HG03095 (cell line): ENCODE data around the gene TBC1D9B.
"Not testable (repeated sequence)": the region's sequence is repeated elsewhere in the genome, so short reads cannot be mapped to it uniquely, and the experiment has no call there.

ENCODE experiments used
- ATAC-seq: cut with Tn5 transposase; IDR thresholded peaks from one replicate; pipeline ENCODE4 v1.9.1; 2021; ENCODE audit warnings: moderate library complexity; ENCODE audit not compliant: unreplicated experiment

Gene TBC1D9B

GRCh38 chr5:179840321-179840720 is 67.4 kb downstream of the TBC1D9B start:
- no peak for ATAC-seq

- ATAC-seq, result no peak
These were observed 68.1 kb downstream of the TBC1D9B start for GRCh38 chr5:179839328-179840256.

DNA sequence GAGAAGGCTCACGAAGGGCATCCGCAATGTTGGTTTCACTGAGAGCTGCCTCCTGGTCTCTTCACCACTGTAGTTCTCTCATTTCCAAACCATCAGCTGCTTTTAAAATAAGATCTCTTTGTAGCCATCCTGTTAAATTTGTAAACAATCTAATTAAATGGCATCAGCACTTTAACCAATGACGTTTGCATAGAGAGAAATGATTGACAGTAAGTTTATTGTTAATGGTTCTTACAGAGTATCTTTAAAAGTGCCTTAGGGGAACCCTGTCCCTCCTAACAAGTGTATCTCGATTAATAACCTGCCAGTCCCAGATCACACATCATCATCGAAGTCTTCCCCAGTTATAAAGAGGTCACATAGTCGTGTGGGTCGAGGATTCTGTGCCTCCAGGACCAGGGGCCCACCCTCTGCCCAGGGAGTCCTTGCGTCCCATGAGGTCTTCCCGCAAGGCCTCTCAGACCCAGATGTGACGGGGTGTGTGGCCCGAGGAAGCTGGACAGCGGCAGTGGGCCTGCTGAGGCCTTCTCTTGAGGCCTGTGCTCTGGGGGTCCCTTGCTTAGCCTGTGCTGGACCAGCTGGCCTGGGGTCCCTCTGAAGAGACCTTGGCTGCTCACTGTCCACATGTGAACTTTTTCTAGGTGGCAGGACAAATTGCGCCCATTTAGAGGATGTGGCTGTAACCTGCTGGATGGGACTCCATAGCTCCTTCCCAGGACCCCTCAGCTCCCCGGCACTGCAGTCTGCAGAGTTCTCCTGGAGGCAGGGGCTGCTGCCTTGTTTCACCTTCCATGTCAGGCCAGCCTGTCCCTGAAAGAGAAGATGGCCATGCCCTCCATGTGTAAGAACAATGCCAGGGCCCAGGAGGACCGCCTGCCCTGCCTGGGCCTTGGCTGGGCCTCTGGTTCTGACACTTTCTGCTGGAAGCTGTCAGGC is 70.4 kb downstream of the TBC1D9B start:
- ATAC-seq, result no peak

- peak; percentile 47 for ATAC-seq
These were observed 71.3 kb downstream of the TBC1D9B start for GRCh38 chr5:179836225-179837019.

DNA sequence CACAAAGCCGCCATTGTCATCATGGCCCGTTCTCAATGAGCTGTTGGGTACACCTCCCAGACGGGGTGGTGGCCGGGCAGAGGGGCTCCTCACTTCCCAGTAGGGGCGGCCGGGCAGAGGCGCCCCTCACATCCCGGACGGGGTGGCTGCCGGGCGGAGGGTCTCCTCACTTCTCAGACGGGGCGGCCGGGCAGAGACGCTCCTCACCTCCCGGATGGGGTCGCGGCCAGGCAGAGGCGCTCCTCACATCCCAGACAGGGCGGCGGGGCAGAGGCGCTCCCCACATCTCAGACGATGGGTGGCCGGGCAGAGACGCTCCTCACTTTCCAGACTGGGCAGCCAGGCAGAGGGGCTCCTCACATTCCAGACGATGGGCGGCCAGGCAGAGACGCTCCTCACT is 72.8 kb downstream of the TBC1D9B start:
- not testable (repeated sequence) for ATAC-seq

- ATAC-seq, result no peak
These were observed 73.6 kb downstream of the TBC1D9B start for GRCh38 chr5:179834120-179834519.

DNA sequence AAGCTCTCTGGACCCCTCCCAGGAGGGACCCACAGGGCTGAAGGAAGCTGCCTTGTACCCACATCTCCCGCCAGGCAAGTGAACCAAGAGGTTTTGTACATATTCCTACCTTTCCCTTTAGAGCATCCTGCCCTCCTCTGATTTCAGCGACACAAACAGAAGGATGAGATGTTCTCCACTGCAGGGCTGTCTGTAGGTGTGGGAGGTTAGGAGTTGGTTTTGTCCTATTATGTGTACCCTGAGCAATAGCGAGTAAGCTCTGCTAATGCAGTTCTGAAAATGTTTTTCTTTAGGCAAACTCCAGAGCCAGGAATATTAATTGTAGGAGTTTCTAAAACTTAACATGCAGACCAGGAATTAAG is 74.0 kb downstream of the TBC1D9B start:
- ATAC-seq, result no peak

DNA sequence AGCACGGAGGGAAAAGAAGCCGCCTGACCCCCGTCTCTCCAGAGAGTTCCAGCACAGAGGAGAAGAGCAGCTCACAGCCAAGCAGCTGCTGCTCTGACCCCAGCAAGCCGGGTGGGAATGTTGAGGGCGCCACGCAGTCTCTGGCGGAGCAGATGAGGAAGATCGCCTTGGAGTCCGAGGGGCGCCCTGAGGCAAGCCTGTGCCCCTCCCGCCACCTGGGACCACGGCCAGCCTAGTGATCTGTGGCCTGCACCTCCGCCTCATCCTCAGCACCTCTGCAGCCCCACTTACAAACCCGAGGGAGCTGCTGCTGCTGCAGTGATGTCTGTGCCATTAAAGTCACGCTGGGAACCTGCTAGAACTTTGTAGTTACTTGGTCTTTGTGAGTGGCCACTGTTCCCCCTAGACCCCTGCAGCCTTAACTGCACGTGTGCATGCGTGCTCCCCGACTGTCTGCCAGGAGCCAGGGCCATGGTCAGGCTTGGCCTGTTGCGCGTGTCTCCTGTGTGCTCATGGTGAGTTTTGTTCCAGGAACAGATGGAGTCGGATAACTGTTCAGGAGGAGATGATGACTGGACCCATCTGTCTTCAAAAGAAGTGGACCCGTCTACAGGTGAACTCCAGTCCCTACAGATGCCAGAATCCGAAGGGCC is 74.5 kb downstream of the TBC1D9B start:
- no peak for ATAC-seq

GRCh38 chr5:179832039-179832745 is 75.5 kb downstream of the TBC1D9B start:
- no peak for ATAC-seq

DNA sequence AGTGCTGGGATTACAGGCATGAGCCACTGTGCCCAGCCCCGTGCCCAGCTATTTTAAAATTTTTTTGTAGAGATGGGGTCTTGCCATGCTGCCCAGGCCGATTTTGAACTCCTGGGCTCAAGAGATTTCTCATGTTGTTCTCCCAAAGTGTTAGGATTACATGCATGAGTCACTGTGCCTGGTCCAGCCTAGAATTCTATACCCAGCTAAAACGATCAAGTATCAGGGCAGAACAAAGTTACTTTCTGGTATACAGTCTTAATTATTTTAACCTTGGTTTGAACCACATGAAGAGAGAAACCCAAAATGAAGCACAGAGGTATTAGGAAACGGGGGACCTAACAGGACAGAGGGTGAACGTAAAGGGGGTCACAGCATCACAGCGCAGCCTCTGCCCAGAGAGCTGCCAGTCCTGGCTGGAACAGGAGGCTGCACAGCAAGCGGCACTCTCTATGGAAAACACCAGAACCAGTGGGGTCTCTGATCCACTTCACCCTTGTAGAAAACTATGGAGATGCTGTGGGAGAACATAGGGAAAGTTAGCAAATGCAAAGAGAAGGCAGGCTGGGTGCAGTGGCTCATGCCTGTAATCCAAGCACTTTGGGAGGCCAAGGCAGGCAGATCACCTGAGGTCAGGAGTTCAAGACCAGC is 76.8 kb downstream of the TBC1D9B start:
- ATAC-seq, result no peak

GRCh38 chr5:179829732-179830435 is 77.8 kb downstream of the TBC1D9B start:
- no peak for ATAC-seq

DNA sequence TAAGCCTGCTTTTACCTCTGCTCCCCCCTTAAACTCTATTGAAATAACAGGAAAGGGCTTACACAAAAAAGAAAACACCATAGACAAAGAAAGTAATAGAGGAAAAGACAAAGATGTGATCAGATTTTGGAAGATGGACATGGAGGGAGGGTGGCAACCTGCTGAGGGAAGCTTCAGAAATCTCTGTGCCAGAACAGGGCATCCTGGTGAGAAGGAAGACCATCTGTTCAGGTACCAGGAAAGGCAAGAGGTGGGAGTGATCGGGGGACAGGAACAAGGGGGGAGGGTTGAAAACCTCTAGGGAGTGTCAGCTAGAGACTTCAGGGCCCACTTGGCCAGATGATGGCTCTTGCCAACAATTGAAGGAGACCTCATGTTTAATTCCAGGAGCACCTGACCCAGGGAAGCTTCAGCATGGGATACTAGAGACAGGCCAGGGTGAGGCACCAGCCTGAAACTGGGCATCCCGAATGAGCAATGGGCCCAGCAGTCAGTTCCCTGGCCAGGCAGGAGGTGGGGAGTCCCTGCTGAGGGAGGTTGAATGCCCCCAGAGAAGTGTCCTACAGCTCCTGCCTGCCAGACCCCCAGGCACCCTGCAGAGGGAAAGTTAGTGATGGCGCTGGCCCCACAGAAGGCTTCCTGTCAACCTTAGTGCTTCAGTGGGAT is 78.8 kb downstream of the TBC1D9B start:
- ATAC-seq, result no peak

DNA sequence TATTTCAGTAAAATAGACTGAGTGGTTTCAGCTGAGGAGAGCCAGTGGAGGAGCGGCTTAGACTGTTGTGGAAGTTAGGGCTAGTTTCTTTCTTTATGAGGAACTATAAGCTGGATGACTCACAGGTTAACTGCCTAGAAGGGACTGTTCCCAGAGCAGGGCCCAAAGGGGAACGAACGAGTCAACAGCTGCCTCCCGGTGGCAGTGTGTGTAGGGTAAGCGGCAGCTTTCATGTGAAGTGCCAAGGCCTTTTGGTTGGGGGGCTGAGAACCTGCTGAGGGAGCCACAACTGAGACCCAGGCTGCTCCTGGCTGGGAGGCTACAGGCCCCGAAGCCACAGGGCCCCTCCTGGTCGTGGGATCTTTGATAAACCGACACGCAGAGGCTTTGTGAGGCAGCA is 80.0 kb downstream of the TBC1D9B start:
- ATAC-seq, result no peak

DNA sequence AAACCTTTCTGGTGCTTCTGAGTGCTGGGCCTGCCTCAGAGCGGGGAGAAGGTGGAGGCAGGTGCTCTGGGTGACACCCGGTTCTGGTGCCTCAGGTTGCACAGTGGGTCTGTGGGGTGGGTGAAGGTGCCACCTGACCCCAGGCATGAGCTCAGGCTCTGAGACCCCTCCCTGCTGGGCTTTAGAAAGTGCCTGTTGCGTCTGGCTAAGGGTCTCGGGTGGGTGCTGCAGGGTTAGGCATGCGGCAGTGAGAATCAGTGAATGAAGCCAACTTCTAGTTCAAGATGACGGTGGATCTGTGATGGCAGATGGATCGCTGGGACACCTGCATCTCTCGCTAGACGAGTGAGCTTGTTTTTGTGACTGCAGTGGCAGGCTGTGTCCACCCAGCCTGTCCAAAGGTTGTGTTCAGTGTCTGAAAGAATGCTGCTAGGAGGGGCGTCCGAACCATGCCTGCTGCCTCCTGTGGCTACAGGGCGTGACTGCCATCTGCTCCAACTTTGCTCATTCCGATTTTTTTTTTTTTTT is 82.0 kb downstream of the TBC1D9B start:
- no peak for ATAC-seq

DNA sequence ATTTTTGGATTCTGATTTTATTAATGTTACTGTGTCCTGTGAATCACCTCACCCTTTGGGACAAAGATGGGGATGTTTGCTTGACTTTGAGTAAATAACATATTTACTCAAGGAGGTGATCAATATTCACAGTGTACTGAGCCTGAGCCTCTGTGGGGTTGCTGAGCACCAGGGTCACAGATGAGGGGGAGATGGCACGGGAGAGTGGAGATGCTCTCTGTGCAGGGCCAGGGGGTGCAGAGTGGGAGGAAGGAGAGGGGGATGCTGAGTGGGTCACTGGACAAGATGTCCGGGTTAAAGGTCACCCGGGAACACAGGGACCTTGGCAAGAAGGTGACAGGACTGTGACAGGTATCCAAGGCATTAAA is 83.0 kb downstream of the TBC1D9B start:
- no peak for ATAC-seq

DNA sequence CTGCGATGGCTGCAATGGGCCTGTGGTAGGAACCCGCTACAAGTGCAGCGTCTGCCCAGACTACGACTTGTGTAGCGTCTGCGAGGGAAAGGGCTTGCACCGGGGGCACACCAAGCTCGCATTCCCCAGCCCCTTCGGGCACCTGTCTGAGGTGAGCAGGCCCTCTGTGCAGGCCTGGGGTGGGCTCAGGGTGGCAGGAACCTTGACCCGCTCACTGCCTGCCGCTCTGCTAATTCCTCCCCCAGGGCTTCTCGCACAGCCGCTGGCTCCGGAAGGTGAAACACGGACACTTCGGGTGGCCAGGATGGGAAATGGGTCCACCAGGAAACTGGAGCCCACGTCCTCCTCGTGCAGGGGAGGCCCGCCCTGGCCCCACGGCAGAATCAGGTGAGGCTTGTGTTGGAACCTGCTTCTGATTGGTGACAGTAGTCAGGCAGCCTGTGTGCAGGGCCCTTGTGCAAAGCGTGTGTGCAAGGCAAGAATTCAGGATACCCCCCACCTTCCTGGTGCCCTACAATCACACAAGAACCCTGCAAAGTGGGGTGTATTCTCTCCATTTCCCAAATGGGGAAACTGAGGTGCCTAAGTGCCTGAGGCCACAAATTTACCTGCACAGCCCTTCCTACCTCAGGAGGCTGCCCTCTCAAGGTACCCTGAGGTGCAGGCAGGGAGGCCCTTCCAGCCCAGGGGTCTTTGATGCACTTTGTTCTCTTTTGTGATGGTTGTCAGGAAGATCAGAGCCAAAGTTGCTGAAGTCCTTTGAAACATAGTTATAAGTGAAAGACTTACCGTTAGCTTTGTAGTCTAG is 83.6 kb downstream of the TBC1D9B start:
- no peak for ATAC-seq

DNA sequence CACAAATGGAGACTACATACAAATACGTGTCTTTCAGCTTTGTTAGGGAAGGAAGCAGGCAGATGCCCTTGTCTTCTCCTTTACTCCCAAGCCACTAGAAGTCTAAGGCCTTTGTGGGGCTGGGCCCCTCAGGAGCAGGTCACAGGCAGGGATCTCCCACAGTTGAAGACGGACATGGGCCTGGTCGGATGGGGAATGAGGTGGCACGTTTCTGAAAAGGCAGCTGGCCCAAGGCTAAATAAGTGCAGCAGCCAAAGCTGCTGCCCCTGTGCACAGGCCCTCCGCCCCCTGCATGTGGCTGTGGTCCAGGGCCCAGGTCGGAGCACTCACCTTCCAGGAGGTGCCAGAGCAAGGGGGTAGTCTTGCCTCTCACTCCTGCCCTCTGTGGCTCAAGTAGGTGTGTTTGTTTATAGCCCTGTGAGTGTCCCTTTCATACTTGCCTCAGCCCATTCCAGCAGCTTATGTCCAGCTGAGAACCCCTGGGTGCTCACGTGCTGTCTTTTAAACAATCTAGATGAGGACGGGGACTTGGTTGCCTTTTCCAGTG is 85.2 kb downstream of the TBC1D9B start:
- ATAC-seq, result no peak
